Liver (tissue), 9 donors: ENCODE measurements around the gene ATP4B. TPM values are rescaled to one million over a fixed set of nuclear protein-coding genes. Genes with fewer than 3 reads are reported as not detected.

Experiments
- DNase-seq: peaks from one replicate; pipeline ENCODE4 v3.0.0-alpha.2; 2017; ENCODE audit warnings: low spot score
- H3K27ac ChIP-seq, 2 donors: one replicate each; pipeline ENCODE4 v1.7.0; 2013; ENCODE audit warnings: inconsistent platforms in 2 of 2, low read length in 2 of 2, control low read depth in 1 of 2, low read depth in 1 of 2, mild to moderate bottlenecking in 1 of 2
- H3K27me3 ChIP-seq, 4 donors: one replicate each; pipeline versions ENCODE4 v1.6.1 to v1.7.0; 2013; ENCODE audit warnings: low read length in 3 of 4, inconsistent platforms in 1 of 4, mild to moderate bottlenecking in 1 of 4, moderate library complexity in 1 of 4; ENCODE audit not compliant: control insufficient read depth in 4 of 4, insufficient read depth in 4 of 4
- H3K36me3 ChIP-seq, 4 donors: one replicate each; pipeline versions ENCODE4 v1.6.1 to v1.7.0; 2013; ENCODE audit warnings: low read length in 3 of 4, mild to moderate bottlenecking in 3 of 4, low read depth in 1 of 4, moderate library complexity in 1 of 4; ENCODE audit not compliant: control insufficient read depth in 4 of 4, insufficient read depth in 3 of 4
- H3K4me1 ChIP-seq, 4 donors: one replicate each; pipeline versions ENCODE4 v1.6.1 to v1.7.0; 2013; ENCODE audit warnings: low read length in 3 of 4, mild to moderate bottlenecking in 3 of 4, moderate library complexity in 1 of 4; ENCODE audit not compliant: control insufficient read depth in 4 of 4, insufficient read depth in 4 of 4
- H3K4me3 ChIP-seq, 3 donors: one replicate each; pipeline versions ENCODE4 v1.6.1 to v1.7.0; 2013; ENCODE audit warnings: low read length in 3 of 3, control low read depth in 1 of 3, low read depth in 1 of 3, mild to moderate bottlenecking in 1 of 3
- H3K9ac ChIP-seq, 2 donors: one replicate each; pipeline ENCODE4 v1.7.0; 2013; ENCODE audit warnings: low read length in 2 of 2, mild to moderate bottlenecking in 2 of 2, moderate library complexity in 2 of 2, control low read depth in 1 of 2, low read depth in 1 of 2
- H3K9me3 ChIP-seq, 4 donors: one replicate each; pipeline versions ENCODE4 v1.6.1 to v1.7.0; 2013; ENCODE audit warnings: low read length in 3 of 4; ENCODE audit not compliant: control insufficient read depth in 4 of 4
- EGR1 ChIP-seq, 2 donors: IDR thresholded peaks; 2 replicates each; pipeline ENCODE4 v1.6.1; 2016 to 2018; ENCODE audit warnings: antibody characterized with exemption in 2 of 2, low read depth in 2 of 2
- FOXA1 ChIP-seq: IDR thresholded peaks from 2 replicates; pipeline ENCODE4 v1.6.1; 2016; ENCODE audit warnings: antibody characterized with exemption
- FOXA2 ChIP-seq: IDR thresholded peaks from 2 replicates; pipeline ENCODE4 v1.6.1; 2016; ENCODE audit warnings: antibody characterized with exemption
- GABPA ChIP-seq, 2 donors: IDR thresholded peaks in 1 of 2; conservative IDR thresholded peaks in 1 of 2; 2 replicates each; pipeline ENCODE4 v1.6.1; 2016; ENCODE audit warnings: antibody characterized with exemption in 2 of 2, mild to moderate bottlenecking in 1 of 2, moderate library complexity in 1 of 2
- HNF4A ChIP-seq, 2 donors: conservative IDR thresholded peaks; 2 replicates each; pipeline ENCODE4 v1.6.1; 2016; ENCODE audit warnings: antibody characterized with exemption in 2 of 2, mild to moderate bottlenecking in 2 of 2
- HNF4G ChIP-seq: IDR thresholded peaks from 2 replicates; pipeline ENCODE4 v1.6.1; 2016; ENCODE audit warnings: antibody characterized with exemption
- JUND ChIP-seq, 2 donors: IDR thresholded peaks; 2 replicates each; pipeline ENCODE4 v1.6.1; 2016; ENCODE audit warnings: antibody characterized with exemption in 2 of 2
- NR2F2 ChIP-seq: IDR thresholded peaks from 2 replicates; pipeline ENCODE4 v1.6.1; 2016; ENCODE audit warnings: antibody characterized with exemption
- RAD21 ChIP-seq, 2 donors: IDR thresholded peaks; 2 replicates each; pipeline ENCODE4 v1.6.1; 2016; ENCODE audit warnings: antibody characterized with exemption in 2 of 2, mild to moderate bottlenecking in 2 of 2
- RXRA ChIP-seq, 2 donors: IDR thresholded peaks; 2 replicates each; pipeline ENCODE4 v1.6.1; 2017 to 2018; ENCODE audit warnings: antibody characterized with exemption in 2 of 2, mild to moderate bottlenecking in 1 of 2
- SP1 ChIP-seq: IDR thresholded peaks from 2 replicates; pipeline ENCODE4 v1.6.1; 2018; ENCODE audit warnings: antibody characterized with exemption, mild to moderate bottlenecking
- TAF1 ChIP-seq: conservative IDR thresholded peaks from 2 replicates; pipeline ENCODE4 v1.6.1; 2016; ENCODE audit warnings: antibody characterized with exemption, mild to moderate bottlenecking
- YY1 ChIP-seq: IDR thresholded peaks from 2 replicates; pipeline ENCODE4 v1.6.1; 2016; ENCODE audit warnings: antibody characterized with exemption, mild to moderate bottlenecking
- WGBS: extraction: QIAGEN DNeasy Blood & Tissue Kit; methylation state at CpG from one replicate; pipeline ENCODE4 v1.1.7; 2013; 5-methylcytosine and 5-hydroxymethylcytosine counted together
- polyA plus RNA-seq, 2 donors: library from polyadenylated mRNA; stranded (reverse) in 1 of 2; unstranded in 1 of 2; fragments of 200-250 nt in 1 of 2; fragments of >200 nt in 1 of 2; fragmentation: Nextera tagmentation in 1 of 2; extraction: Ambion mirVana in 1 of 2; gene quantifications; one replicate each; pipeline versions ENCODE4 v1.2.1 to v1.2.3, GENCODE V29; 2013 to 2015
- total RNA-seq, 2 donors: library from RNA; depleted of rRNA; stranded (reverse); fragments of >200 nt; gene quantifications; one replicate each; pipeline ENCODE4 v1.2.3, GENCODE V29; 2014
- TF ChIP-seq, protein P1 (sequence below): IDR thresholded peaks from 2 replicates; pipeline ENCODE4 v1.6.1; 2016; ENCODE audit warnings: antibody characterized with exemption
- TF ChIP-seq, protein P2 (sequence below): IDR thresholded peaks from 2 replicates; pipeline ENCODE4 v1.6.1; 2016; ENCODE audit warnings: antibody characterized with exemption
- TF ChIP-seq, protein P3 (sequence below): fragments of 150-350 bp; IDR thresholded peaks from 2 replicates; pipeline ENCODE4 v1.5.1; 2017; ENCODE audit warnings: improper control_type of control experiment, low read depth, low read length; ENCODE audit not compliant: missing input control
- TF ChIP-seq, protein P4 (sequence below): IDR thresholded peaks from 2 replicates; pipeline ENCODE4 v1.6.1; 2016; ENCODE audit warnings: antibody characterized with exemption, mild to moderate bottlenecking
- TF ChIP-seq, protein P5 (sequence below): IDR thresholded peaks from 2 replicates; pipeline ENCODE4 v1.6.1; 2016; ENCODE audit warnings: antibody characterized with exemption
- donor health status: healthy.
- donor health status: healthy.
- donor health status: healthy.
- donor health status: healthy.
- donor health status: healthy.

Gene ATP4B
- total and polyA plus RNA-seq, 4 donors = not detected

DNA sequence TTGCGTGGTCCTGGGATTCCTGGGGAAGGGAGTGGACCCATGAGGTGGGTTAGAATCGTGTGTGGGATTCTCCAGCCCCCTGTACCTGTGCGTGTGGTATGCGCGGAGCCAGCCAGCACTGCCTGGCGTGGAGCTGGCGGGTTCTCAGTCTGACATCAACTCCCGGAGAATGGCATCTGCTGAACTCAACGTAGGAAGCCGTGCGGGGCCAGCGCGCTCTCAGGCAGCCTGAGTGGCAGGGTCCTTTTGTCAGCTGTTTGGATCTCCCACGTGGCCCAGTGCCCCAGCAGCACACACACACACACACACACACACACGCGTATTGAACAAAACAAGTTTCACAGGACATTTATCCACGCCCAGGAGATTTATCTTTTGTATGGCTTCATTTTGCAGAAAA, 28.1 kb downstream of the ATP4B start:
- 97% methylated on average over 17 of the region's 17 CpGs for WGBS
- no peak for TF ChIP-seq GABPA (IDR thresholded peaks at IDR 0.05 in 1 of 2, conservative IDR thresholded peaks at IDR 0.05 in 1 of 2)
- Histone ChIP-seq H3K36me3 (peaks cover 13 to 39% (median 24%) of the 10 kb centered on the region in 4 donors), H3K9me3 (no peaks in the 10 kb centered on the region), H3K27ac (no peak overlapping the region), H3K27me3 (no peaks in the 10 kb centered on the region), H3K9ac (no peak overlapping the region), H3K4me3 (no peak overlapping the region), H3K4me1 (no peaks in the 10 kb centered on the region)
- no peak for DNase-seq

DNA sequence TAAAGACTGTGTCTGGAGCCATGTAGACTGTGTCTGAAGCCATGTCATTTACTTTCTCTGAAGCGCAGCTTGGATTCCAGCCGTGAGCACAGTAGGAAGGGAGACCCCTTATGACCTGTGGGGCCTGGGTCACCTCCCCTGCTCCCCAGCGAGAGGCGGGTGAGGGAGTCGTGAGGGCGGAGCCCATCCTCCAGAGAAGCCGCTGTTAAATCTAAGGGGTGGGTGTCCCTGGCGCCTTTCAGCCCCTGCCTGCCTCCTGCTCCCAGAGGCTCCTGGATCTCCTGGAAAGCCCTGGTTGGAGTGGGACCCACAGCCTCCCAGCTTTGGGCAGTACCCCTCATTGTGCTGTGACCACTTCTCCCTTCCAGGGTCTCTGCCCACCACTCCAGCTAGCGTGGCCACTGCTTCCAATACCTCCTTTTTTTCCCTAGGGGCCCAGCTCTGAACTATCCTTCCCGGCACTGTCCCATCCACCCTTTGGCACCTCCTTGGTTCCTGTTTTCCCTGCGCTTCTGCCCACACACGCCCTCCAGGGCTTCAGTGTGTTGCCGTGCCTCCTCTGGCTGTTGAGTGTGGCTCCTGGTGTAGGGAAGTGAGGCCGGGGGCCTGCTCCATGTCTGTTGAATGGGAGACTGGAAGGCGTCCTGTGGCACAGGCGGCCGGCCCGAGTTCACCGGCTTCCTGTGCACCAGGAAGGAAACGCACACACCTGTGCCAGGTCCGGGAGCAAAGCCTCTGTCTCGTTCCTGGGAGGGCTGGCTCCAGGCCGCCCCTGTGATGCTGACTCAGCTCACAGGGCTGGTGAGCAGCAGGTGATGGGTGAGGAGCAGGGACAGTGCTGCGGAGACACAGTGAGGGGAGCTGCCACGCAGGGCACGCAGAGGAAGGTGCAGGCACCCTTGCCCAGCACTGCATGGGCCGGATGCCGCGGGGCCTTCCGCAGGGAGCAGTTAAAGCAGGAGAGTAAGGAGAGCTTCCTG, 29.4 kb downstream of the ATP4B start:
- no peaks in the 10 kb centered on the region for H3K9me3 ChIP-seq
- H3K27ac ChIP-seq = no peak overlapping the region
- peaks cover 8 to 35% (median 16%) of the 10 kb centered on the region in 4 donors for H3K36me3 ChIP-seq
- H3K4me1 ChIP-seq = no peaks in the 10 kb centered on the region
- no peak overlapping the region for H3K4me3 ChIP-seq
- no peak for TF ChIP-seq GABPA (IDR thresholded peaks at IDR 0.05 in 1 of 2, conservative IDR thresholded peaks at IDR 0.05 in 1 of 2)
- no peak for TF ChIP-seq NR2F2
- no peak for TF ChIP-seq JUND (IDR thresholded peaks at IDR 0.05)
- TF ChIP-seq, protein P1, sequence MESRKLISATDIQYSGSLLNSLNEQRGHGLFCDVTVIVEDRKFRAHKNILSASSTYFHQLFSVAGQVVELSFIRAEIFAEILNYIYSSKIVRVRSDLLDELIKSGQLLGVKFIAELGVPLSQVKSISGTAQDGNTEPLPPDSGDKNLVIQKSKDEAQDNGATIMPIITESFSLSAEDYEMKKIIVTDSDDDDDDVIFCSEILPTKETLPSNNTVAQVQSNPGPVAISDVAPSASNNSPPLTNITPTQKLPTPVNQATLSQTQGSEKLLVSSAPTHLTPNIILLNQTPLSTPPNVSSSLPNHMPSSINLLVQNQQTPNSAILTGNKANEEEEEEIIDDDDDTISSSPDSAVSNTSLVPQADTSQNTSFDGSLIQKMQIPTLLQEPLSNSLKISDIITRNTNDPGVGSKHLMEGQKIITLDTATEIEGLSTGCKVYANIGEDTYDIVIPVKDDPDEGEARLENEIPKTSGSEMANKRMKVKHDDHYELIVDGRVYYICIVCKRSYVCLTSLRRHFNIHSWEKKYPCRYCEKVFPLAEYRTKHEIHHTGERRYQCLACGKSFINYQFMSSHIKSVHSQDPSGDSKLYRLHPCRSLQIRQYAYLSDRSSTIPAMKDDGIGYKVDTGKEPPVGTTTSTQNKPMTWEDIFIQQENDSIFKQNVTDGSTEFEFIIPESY = no peak
- TF ChIP-seq SP1 = no peak
- TF ChIP-seq, protein P2, sequence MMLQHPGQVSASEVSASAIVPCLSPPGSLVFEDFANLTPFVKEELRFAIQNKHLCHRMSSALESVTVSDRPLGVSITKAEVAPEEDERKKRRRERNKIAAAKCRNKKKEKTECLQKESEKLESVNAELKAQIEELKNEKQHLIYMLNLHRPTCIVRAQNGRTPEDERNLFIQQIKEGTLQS = no peak
- TF ChIP-seq RAD21 (IDR thresholded peaks at IDR 0.05) = no peak
- no peak for TF ChIP-seq FOXA1
- no peak for TF ChIP-seq FOXA2
- no peak for DNase-seq
- no peaks in the 10 kb centered on the region for H3K27me3 ChIP-seq
- H3K9ac ChIP-seq = no peak overlapping the region
- 89% methylated on average over 30 of the region's 30 CpGs for WGBS

DNA sequence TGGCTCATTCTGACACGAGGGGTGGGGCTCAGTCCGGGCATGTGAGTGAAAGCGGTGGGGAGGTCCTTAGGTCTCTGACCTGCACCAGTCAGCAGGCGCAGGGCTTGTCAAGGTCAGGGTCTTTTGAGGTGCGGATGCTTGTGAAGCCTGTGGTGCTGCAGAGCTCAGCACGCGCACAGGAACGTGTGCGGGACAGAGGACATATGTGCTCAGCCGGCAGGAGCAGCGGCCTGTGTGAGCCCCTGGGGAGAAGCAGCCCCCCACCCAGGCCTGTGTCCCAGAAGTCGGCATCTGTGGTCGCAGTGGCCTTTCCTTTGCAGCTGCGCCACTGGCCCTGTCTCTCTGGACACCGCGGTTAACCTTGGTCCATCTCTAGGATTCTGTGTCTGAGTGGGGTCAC, 30.9 kb downstream of the ATP4B start:
- Histone ChIP-seq H3K4me3 (no peak overlapping the region), H3K9me3 (no peaks in the 10 kb centered on the region), H3K9ac (no peak overlapping the region), H3K27me3 (no peaks in the 10 kb centered on the region), H3K36me3 (peaks cover 6 to 28% (median 13%) of the 10 kb centered on the region in 4 donors), H3K4me1 (no peaks in the 10 kb centered on the region), H3K27ac (no peak overlapping the region)
- no peak for DNase-seq
- WGBS = 96% methylated on average over 16 of the region's 16 CpGs
- TF ChIP-seq EGR1 (IDR thresholded peaks at IDR 0.05; ENCODE audit: low read depth in 2 of 2) (no peak), JUND (IDR thresholded peaks at IDR 0.05) (no peak), HNF4A (conservative IDR thresholded peaks at IDR 0.05) (no peak), RXRA (IDR thresholded peaks at IDR 0.05) (no peak), GABPA (IDR thresholded peaks at IDR 0.05 in 1 of 2, conservative IDR thresholded peaks at IDR 0.05 in 1 of 2) (no peak), NR2F2 (no peak), YY1 (no peak), TAF1 (no peak), SP1 (no peak), FOXA2 (no peak), HNF4G (no peak), RAD21 (IDR thresholded peaks at IDR 0.05) (no peak), FOXA1 (no peak)
- TF ChIP-seq, protein P3, sequence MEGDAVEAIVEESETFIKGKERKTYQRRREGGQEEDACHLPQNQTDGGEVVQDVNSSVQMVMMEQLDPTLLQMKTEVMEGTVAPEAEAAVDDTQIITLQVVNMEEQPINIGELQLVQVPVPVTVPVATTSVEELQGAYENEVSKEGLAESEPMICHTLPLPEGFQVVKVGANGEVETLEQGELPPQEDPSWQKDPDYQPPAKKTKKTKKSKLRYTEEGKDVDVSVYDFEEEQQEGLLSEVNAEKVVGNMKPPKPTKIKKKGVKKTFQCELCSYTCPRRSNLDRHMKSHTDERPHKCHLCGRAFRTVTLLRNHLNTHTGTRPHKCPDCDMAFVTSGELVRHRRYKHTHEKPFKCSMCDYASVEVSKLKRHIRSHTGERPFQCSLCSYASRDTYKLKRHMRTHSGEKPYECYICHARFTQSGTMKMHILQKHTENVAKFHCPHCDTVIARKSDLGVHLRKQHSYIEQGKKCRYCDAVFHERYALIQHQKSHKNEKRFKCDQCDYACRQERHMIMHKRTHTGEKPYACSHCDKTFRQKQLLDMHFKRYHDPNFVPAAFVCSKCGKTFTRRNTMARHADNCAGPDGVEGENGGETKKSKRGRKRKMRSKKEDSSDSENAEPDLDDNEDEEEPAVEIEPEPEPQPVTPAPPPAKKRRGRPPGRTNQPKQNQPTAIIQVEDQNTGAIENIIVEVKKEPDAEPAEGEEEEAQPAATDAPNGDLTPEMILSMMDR = no peak
- TF ChIP-seq, protein P4, sequence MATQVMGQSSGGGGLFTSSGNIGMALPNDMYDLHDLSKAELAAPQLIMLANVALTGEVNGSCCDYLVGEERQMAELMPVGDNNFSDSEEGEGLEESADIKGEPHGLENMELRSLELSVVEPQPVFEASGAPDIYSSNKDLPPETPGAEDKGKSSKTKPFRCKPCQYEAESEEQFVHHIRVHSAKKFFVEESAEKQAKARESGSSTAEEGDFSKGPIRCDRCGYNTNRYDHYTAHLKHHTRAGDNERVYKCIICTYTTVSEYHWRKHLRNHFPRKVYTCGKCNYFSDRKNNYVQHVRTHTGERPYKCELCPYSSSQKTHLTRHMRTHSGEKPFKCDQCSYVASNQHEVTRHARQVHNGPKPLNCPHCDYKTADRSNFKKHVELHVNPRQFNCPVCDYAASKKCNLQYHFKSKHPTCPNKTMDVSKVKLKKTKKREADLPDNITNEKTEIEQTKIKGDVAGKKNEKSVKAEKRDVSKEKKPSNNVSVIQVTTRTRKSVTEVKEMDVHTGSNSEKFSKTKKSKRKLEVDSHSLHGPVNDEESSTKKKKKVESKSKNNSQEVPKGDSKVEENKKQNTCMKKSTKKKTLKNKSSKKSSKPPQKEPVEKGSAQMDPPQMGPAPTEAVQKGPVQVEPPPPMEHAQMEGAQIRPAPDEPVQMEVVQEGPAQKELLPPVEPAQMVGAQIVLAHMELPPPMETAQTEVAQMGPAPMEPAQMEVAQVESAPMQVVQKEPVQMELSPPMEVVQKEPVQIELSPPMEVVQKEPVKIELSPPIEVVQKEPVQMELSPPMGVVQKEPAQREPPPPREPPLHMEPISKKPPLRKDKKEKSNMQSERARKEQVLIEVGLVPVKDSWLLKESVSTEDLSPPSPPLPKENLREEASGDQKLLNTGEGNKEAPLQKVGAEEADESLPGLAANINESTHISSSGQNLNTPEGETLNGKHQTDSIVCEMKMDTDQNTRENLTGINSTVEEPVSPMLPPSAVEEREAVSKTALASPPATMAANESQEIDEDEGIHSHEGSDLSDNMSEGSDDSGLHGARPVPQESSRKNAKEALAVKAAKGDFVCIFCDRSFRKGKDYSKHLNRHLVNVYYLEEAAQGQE = no peak
- TF ChIP-seq, protein P5, sequence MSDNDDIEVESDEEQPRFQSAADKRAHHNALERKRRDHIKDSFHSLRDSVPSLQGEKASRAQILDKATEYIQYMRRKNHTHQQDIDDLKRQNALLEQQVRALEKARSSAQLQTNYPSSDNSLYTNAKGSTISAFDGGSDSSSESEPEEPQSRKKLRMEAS = no peak
